Stimulated activated CD4-positive, alpha-beta T cell treated with anti-CD3 and anti-CD28 coated beads, TNF-alpha, amount 100 ng/mL, for 48 hours (primary cell): Measurements from ENCODE around the gene FAM240A.

Experiments used
- DNase-seq, 3 donors: peaks; one replicate each; pipeline ENCODE4 v3.0.0-alpha.2; 2020; ENCODE audit warnings: low read depth in 3 of 3

FAM240A gene

GRCh38 chr3:46674031-46674845 lies 61.9 kb downstream of the FAM240A start:
- no peak for DNase-seq

- no peak for DNase-seq
Observed at GRCh38 chr3:46675426-46675825, 63.1 kb downstream of the FAM240A start.
